Dedifferentiated amniotic fluid mesenchymal stem cell (primary cell): ENCODE data around the gene IFI44.

ENCODE experiments used
- DNase-seq: peaks from one replicate; pipeline ENCODE4 v3.0.0-alpha.2; 2016; ENCODE audit errors: extremely low spot score

The IFI44 gene

GRCh38 chr1:78652019-78652560 lies 2.5 kb downstream of the IFI44 start:
- no peak for DNase-seq

GRCh38 chr1:78658901-78659300 lies 9.3 kb downstream of the IFI44 start:
- no peak for DNase-seq

- DNase-seq, result no peak
Measured at GRCh38 chr1:78663923-78664322, 14.3 kb downstream of the IFI44 start.

GRCh38 chr1:78664763-78665162 lies 15.1 kb downstream of the IFI44 start:
- DNase-seq, result no peak

- DNase-seq, result no peak
Measured at GRCh38 chr1:78665809-78666208, 16.2 kb downstream of the IFI44 start.

- no peak for DNase-seq
Measured at GRCh38 chr1:78667939-78668338, 18.3 kb downstream of the IFI44 start.

- DNase-seq, result no peak
Measured at GRCh38 chr1:78668427-78668826, 18.8 kb downstream of the IFI44 start.

GRCh38 chr1:78672428-78672827 lies 22.8 kb downstream of the IFI44 start:
- DNase-seq, result no peak

GRCh38 chr1:78673120-78673519 lies 23.5 kb downstream of the IFI44 start:
- no peak for DNase-seq

- peak; percentile 88 for DNase-seq
Measured at GRCh38 chr1:78676347-78676982, 26.8 kb downstream of the IFI44 start.

GRCh38 chr1:78676993-78677392 lies 27.4 kb downstream of the IFI44 start:
- DNase-seq, result no peak

GRCh38 chr1:78677788-78678187 lies 28.2 kb downstream of the IFI44 start:
- DNase-seq, result no peak

- no peak for DNase-seq
Measured at GRCh38 chr1:78678324-78678723, 28.7 kb downstream of the IFI44 start.

GRCh38 chr1:78681265-78681664 lies 31.6 kb downstream of the IFI44 start:
- DNase-seq, result no peak

GRCh38 chr1:78682496-78682895 lies 32.9 kb downstream of the IFI44 start:
- DNase-seq, result no peak

GRCh38 chr1:78683079-78683478 lies 33.4 kb downstream of the IFI44 start:
- DNase-seq, result no peak

GRCh38 chr1:78687315-78687714 lies 37.7 kb downstream of the IFI44 start:
- no peak for DNase-seq

- peak; percentile 34 for DNase-seq
Measured at GRCh38 chr1:78687914-78688313, 38.3 kb downstream of the IFI44 start.

GRCh38 chr1:78688697-78689096 lies 39.1 kb downstream of the IFI44 start:
- peak; percentile 74 for DNase-seq

GRCh38 chr1:78690516-78690915 lies 40.9 kb downstream of the IFI44 start:
- no peak for DNase-seq

- no peak for DNase-seq
Measured at GRCh38 chr1:78691995-78692747, 42.5 kb downstream of the IFI44 start.

- no peak for DNase-seq
Measured at GRCh38 chr1:78699813-78700212, 50.2 kb downstream of the IFI44 start.

- no peak for DNase-seq
Measured at GRCh38 chr1:78702426-78702825, 52.8 kb downstream of the IFI44 start.
